ENCODE data around the gene RNF130. TPM values are rescaled to one million over a fixed set of nuclear protein-coding genes. Genes with fewer than 3 reads are reported as not detected.

The RNF130 gene
- total and polyA plus RNA-seq, 2 of the 13 experiments (the other 11 are each of a cell fraction or from before 2014, with no cell fraction given) = 28.2 to 28.3 TPM

GRCh38 chr5:180090098-180090768 lies 18.7 kb upstream of the RNF130 start (continued):
- TF ChIP-seq ATF2 (CRISPR knock-in tag; IDR thresholded peaks at IDR 0.05) (no peak), ZNF670 (CRISPR knock-in tag; IDR thresholded peaks at IDR 0.05; ENCODE audit: borderline replicate concordance) (0 out of 2 replicates have a peak, but pooled peaks have one; percentile 34), ZNF251 (CRISPR knock-in tag; IDR thresholded peaks at IDR 0.05) (no peak), LCORL (IDR thresholded peaks at IDR 0.05) (no peak), LCORL (CRISPR knock-in tag; IDR thresholded peaks at IDR 0.05) (no peak), NFRKB (IDR thresholded peaks at IDR 0.05) (no peak), GATAD1 (CRISPR knock-in tag; IDR thresholded peaks at IDR 0.05) (no peak), KDM2A (CRISPR knock-in tag; IDR thresholded peaks at IDR 0.05; ENCODE audit: borderline replicate concordance, low read depth) (peak; percentile 59; the same call in 1 of the 2 replicates), ZNF143 (CRISPR knock-in tag; IDR thresholded peaks at IDR 0.05) (no peak), ZNF510 (CRISPR knock-in tag; IDR thresholded peaks at IDR 0.05; ENCODE audit: low read depth) (no peak), IRF2 (CRISPR knock-in tag; IDR thresholded peaks at IDR 0.05) (no peak), ZNF839 (CRISPR knock-in tag; IDR thresholded peaks at IDR 0.05; ENCODE audit: borderline replicate concordance) (no peak), MEIS2 (CRISPR knock-in tag; IDR thresholded peaks at IDR 0.05) (no peak), HNRNPUL1 (IDR thresholded peaks at IDR 0.05; ENCODE audit: low read depth, low read length) (no peak), DNMT3B (CRISPR knock-in tag; conservative IDR thresholded peaks at IDR 0.05) (no peak), SOX6 (IDR thresholded peaks at IDR 0.05) (no peak), SOX6 (CRISPR knock-in tag; IDR thresholded peaks at IDR 0.05) (no peak), SMARCC2 (IDR thresholded peaks at IDR 0.05) (no peak), CHCHD3 (CRISPR knock-in tag; IDR thresholded peaks at IDR 0.05) (no peak), ZNF768 (CRISPR knock-in tag; IDR thresholded peaks at IDR 0.05) (peak; percentile 24; the same call in 1 of the 2 replicates), ZNF292 (CRISPR knock-in tag; IDR thresholded peaks at IDR 0.05; ENCODE audit: borderline replicate concordance, low read depth) (no peak)
- TF ChIP-seq, protein P1, sequence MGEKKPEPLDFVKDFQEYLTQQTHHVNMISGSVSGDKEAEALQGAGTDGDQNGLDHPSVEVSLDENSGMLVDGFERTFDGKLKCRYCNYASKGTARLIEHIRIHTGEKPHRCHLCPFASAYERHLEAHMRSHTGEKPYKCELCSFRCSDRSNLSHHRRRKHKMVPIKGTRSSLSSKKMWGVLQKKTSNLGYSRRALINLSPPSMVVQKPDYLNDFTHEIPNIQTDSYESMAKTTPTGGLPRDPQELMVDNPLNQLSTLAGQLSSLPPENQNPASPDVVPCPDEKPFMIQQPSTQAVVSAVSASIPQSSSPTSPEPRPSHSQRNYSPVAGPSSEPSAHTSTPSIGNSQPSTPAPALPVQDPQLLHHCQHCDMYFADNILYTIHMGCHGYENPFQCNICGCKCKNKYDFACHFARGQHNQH (CRISPR knock-in tag; IDR thresholded peaks at IDR 0.05) = 0 out of 2 replicates have a peak, but pooled peaks have one; percentile 35
- TF ChIP-seq, protein P2, sequence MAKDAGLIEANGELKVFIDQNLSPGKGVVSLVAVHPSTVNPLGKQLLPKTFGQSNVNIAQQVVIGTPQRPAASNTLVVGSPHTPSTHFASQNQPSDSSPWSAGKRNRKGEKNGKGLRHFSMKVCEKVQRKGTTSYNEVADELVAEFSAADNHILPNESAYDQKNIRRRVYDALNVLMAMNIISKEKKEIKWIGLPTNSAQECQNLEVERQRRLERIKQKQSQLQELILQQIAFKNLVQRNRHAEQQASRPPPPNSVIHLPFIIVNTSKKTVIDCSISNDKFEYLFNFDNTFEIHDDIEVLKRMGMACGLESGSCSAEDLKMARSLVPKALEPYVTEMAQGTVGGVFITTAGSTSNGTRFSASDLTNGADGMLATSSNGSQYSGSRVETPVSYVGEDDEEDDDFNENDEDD (CRISPR knock-in tag; IDR thresholded peaks at IDR 0.05; ENCODE audit: borderline replicate concordance) = peak; percentile 28; the same call in 1 of the 2 replicates
- TF ChIP-seq, protein P3, sequence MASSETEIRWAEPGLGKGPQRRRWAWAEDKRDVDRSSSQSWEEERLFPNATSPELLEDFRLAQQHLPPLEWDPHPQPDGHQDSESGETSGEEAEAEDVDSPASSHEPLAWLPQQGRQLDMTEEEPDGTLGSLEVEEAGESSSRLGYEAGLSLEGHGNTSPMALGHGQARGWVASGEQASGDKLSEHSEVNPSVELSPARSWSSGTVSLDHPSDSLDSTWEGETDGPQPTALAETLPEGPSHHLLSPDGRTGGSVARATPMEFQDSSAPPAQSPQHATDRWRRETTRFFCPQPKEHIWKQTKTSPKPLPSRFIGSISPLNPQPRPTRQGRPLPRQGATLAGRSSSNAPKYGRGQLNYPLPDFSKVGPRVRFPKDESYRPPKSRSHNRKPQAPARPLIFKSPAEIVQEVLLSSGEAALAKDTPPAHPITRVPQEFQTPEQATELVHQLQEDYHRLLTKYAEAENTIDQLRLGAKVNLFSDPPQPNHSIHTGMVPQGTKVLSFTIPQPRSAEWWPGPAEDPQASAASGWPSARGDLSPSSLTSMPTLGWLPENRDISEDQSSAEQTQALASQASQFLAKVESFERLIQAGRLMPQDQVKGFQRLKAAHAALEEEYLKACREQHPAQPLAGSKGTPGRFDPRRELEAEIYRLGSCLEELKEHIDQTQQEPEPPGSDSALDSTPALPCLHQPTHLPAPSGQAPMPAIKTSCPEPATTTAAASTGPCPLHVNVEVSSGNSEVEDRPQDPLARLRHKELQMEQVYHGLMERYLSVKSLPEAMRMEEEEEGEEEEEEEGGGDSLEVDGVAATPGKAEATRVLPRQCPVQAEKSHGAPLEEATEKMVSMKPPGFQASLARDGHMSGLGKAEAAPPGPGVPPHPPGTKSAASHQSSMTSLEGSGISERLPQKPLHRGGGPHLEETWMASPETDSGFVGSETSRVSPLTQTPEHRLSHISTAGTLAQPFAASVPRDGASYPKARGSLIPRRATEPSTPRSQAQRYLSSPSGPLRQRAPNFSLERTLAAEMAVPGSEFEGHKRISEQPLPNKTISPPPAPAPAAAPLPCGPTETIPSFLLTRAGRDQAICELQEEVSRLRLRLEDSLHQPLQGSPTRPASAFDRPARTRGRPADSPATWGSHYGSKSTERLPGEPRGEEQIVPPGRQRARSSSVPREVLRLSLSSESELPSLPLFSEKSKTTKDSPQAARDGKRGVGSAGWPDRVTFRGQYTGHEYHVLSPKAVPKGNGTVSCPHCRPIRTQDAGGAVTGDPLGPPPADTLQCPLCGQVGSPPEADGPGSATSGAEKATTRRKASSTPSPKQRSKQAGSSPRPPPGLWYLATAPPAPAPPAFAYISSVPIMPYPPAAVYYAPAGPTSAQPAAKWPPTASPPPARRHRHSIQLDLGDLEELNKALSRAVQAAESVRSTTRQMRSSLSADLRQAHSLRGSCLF (CRISPR knock-in tag; IDR thresholded peaks at IDR 0.05; ENCODE audit: borderline replicate concordance) = no peak
